Gastrocnemius medialis (tissue), 4 donors: Measurements from ENCODE around the gene GADD45GIP1.

Experiments
- POLR2A ChIP-seq, 2 donors: fragments of 450-650 bp; IDR thresholded peaks; one replicate each; pipeline ENCODE4 v1.6.1; 2017; ENCODE audit warnings: antibody characterized with exemption in 2 of 2, mild to moderate bottlenecking in 2 of 2, moderate library complexity in 2 of 2
- TF ChIP-seq, protein P1 (sequence below), 5 experiments: fragments of 450-650 bp in 3 of 5; fragments of 200-600 bp in 2 of 5; sonication (generic) in 2 of 5; IDR thresholded peaks in 4 of 5; conservative IDR thresholded peaks in 1 of 5; 1 replicate in 4 of 5; 2 replicates in 1 of 5; pipeline ENCODE4 v1.5.1; 2016 to 2019; ENCODE audit warnings: antibody characterized with exemption in 5 of 5, mild to moderate bottlenecking in 3 of 5, moderate library complexity in 3 of 5

DNA sequence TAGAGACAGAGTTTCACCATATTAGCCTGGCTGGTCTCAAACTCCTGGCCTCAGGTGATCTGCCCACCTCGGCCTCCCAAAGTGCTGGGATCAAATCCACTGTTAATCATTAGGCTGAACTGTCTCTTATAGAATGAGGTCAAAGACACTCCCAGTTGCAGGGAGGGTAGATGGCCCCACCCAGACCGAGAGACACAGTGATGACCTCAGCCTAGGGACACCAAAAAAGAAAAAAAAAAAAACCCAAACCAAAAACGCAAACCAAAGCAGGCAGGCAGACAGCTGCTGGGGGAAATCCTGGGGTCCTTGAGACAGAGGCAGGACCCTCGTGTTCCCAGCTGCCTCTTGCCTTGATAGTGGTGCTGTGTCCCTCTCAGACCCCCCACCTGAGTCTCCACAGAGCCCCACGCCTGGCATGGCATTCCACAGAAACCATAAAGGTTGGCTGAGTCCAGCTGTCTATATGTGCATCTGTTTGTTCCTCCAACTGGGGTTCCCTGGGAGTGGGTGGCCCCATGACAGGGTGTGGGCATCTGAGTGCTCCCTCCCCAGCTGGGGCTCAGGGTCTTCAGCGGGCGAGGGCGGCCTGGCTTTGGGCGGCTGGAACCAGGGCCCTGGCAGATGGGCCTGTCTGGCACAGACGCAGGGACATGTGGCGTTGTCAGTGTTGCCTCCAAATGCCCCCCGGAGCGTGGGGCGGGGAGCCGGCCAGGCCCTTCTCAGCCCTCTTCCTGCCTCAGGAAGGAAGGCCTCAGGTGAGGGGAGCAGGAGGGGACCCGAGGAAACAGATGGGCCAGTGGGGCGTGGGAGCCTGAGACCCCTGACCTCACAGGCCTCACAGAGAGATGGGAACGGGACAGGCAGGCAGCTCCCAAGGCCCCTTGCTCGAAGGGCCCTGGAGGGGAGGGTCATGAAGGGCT is 17.5 kb upstream of the GADD45GIP1 start:
- TF ChIP-seq, protein P1, sequence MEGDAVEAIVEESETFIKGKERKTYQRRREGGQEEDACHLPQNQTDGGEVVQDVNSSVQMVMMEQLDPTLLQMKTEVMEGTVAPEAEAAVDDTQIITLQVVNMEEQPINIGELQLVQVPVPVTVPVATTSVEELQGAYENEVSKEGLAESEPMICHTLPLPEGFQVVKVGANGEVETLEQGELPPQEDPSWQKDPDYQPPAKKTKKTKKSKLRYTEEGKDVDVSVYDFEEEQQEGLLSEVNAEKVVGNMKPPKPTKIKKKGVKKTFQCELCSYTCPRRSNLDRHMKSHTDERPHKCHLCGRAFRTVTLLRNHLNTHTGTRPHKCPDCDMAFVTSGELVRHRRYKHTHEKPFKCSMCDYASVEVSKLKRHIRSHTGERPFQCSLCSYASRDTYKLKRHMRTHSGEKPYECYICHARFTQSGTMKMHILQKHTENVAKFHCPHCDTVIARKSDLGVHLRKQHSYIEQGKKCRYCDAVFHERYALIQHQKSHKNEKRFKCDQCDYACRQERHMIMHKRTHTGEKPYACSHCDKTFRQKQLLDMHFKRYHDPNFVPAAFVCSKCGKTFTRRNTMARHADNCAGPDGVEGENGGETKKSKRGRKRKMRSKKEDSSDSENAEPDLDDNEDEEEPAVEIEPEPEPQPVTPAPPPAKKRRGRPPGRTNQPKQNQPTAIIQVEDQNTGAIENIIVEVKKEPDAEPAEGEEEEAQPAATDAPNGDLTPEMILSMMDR (IDR thresholded peaks at IDR 0.05 in 4 of 5, conservative IDR thresholded peaks at IDR 0.05 in 1 of 5), result no peak
- TF ChIP-seq POLR2A (IDR thresholded peaks at IDR 0.05), result no peak
